Brain microvascular endothelial cell (primary cell): ENCODE data around the gene GSG1L.

Source experiments
- DNase-seq: peaks from one replicate; pipeline ENCODE4 v3.0.0-alpha.2; 2020
- H3K27ac ChIP-seq: fragments of 250-450 bp; sonication (Bioruptor Pico); 2 replicates; pipeline ENCODE4 v1.5.1; 2020; ENCODE audit warnings: mild to moderate bottlenecking, moderate library complexity
- H3K27me3 ChIP-seq: fragments of 250-450 bp; sonication (Bioruptor Pico); replicated peaks from 2 replicates; pipeline ENCODE4 v1.5.1; 2020; ENCODE audit warnings: mild to moderate bottlenecking
- H3K36me3 ChIP-seq: fragments of 250-450 bp; sonication (Bioruptor Pico); replicated peaks from 2 replicates; pipeline ENCODE4 v1.5.1; 2020; ENCODE audit warnings: mild to moderate bottlenecking
- H3K4me3 ChIP-seq: 2 replicates; pipeline ENCODE4 v1.5.1; 2011; ENCODE audit warnings: low read depth, mild to moderate bottlenecking, control low read depth, low read length, moderate library complexity
- CTCF ChIP-seq: IDR thresholded peaks from 2 replicates; pipeline ENCODE4 v1.5.1; 2011; ENCODE audit warnings: low read depth, mild to moderate bottlenecking, moderate library complexity, low read length, control low read depth, inconsistent platforms; ENCODE audit errors: missing control alignments
- in situ Hi-C: cut with HindIII; loops from 2 replicates; pipeline ENCODE4 v1.10.0; 2017; ENCODE audit warnings: low sequenced_read_pairs, low pct_ligation_motif_present

The GSG1L gene

GRCh38 chr16:27773344-27773743 lies 290.2 kb downstream of the GSG1L start:
- no peaks in the 10 kb centered on the region for H3K36me3 ChIP-seq
- H3K27me3 ChIP-seq = no peaks in the 10 kb centered on the region
- no peak overlapping the region for H3K27ac ChIP-seq
- in situ Hi-C loops = no loop called here
- DNase-seq = no peak
- no peak overlapping the region for H3K4me3 ChIP-seq
- TF ChIP-seq CTCF = no peak

DNA sequence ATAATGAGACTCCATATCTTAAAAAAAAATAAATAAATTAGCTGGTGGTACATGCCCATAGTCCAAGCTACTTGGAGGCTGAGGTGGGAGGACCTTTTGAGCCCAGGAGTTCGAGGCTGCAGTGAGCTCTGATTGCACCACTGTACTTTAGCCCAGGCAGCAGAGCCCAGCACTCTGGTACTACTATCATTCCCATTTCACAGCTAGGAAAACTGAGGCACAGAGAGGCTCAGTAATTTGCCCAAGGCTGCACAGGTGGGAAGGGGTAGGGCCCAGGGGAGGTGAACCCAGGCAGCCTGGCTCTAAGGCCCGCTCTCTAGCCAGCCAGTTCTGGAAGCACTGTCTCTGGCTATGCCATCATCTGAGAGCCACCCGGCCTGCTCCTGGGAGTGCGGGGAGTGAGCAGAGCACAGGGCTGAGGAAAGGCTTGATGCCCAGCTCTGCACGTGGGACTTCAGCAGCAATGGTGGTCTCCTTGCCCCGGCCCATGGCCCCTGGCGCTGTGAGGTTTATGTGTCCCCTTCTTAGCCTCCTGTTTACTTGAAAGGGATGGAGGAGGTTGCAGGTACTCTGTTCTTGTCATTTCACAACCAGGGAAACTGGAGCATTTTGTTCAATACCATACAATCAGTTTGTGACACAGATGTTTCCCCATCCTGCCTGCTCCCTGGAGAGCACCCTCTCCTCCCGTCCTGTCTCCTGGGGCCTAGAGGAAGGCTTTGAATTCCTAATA lies 291.3 kb downstream of the GSG1L start:
- no peak overlapping the region for H3K27ac ChIP-seq
- no peak for DNase-seq
- no peak overlapping the region for H3K4me3 ChIP-seq
- no peaks in the 10 kb centered on the region for H3K36me3 ChIP-seq
- in situ Hi-C loops = no loop called here
- no peak for TF ChIP-seq CTCF
- H3K27me3 ChIP-seq = no peaks in the 10 kb centered on the region

GRCh38 chr16:27771201-27771910 lies 292.2 kb downstream of the GSG1L start:
- Histone ChIP-seq H3K4me3 (no peak overlapping the region), H3K27ac (no peak overlapping the region), H3K36me3 (no peaks in the 10 kb centered on the region), H3K27me3 (no peaks in the 10 kb centered on the region)
- no peak for TF ChIP-seq CTCF
- in situ Hi-C loops = no loop called here
- no peak for DNase-seq

- Histone ChIP-seq H3K4me3 (no peak overlapping the region), H3K27me3 (no peaks in the 10 kb centered on the region), H3K27ac (no peak overlapping the region), H3K36me3 (no peaks in the 10 kb centered on the region)
- in situ Hi-C loops = no loop called here
- TF ChIP-seq CTCF = no peak
- no peak for DNase-seq
Measured at GRCh38 chr16:27770271-27771196, 293.0 kb downstream of the GSG1L start.

DNA sequence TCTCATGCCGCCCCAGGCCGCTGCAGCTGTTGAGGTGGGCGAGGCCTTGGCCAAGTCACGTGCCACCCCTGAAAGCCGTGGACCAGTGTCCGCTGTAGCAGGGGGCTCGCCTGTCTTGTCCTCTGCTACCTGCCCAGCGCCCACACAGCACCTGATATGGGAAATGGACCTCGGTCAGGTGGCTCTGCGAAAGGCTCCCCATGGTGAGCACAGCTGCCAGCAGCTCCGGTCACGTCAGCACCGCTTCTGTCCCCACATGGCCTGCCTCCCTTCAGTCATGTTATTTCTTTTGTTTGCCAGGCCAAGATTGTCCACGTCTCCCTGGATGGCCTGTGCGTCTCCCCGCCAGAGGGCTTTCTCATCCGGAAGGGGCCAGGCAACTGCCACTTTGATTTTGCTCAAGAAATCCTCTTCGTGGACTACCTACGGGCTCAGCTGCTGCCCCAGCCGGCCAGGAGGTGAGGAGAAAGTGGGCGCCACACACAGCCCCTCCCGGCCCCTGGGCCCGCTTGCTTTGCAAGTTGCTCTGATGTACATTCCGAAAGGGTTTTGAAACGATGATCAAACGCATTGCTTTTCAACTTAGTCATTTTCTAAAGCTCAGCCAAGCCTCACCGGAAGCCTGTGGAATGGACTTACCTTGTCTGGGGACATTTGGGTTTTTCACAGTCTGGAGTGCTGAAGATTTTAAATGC lies 293.8 kb downstream of the GSG1L start:
- DNase-seq = peak; percentile 59
- H3K36me3 ChIP-seq = no peaks in the 10 kb centered on the region
- in situ Hi-C loops = no loop called here
- no peaks in the 10 kb centered on the region for H3K27me3 ChIP-seq
- no peak for TF ChIP-seq CTCF
- H3K27ac ChIP-seq = peak overlapping the region; percentile 43
- H3K4me3 ChIP-seq = no peak overlapping the region
